CD4-positive, alpha-beta T cell (primary cell): ENCODE data around the gene CERKL. TPM values are rescaled to one million over a fixed set of nuclear protein-coding genes. Genes with fewer than 3 reads are reported as not detected.

ENCODE experiments used
- ATAC-seq: fragments of 200-7000 bp; cut with Tn5 transposase; one replicate; pipeline ENCODE4 v1.10.0; 2022; ENCODE audit warnings: mild to moderate bottlenecking; ENCODE audit not compliant: poor library complexity
- CTCF ChIA-PET: fragments of 350-600 bp; sonication (Branson Sonifier 250); formaldehyde crosslinking; loops from one replicate; lab custom pipeline; 2021; ENCODE audit warnings: antibody characterized with exemption, inconsistent platforms; lab: Charles Lee
- POLR2A ChIA-PET: fragments of 350-600 bp; sonication (Branson Sonifier 250); formaldehyde crosslinking; loops from one replicate; lab custom pipeline; 2021; ENCODE audit warnings: antibody characterized with exemption, inconsistent platforms; lab: Charles Lee
- DNase-seq, 14 experiments: peaks; one replicate each; pipeline ENCODE4 v3.0.0-alpha.2; 2013 to 2020; ENCODE audit warnings: mixed read lengths in 2 of 14
- H3K27ac ChIP-seq, 2 donors: one replicate each; pipeline versions ENCODE4 v1.5.1 to v1.7.0; 2013; ENCODE audit warnings: low read length in 2 of 2, low read depth in 1 of 2, mild to moderate bottlenecking in 1 of 2
- H3K27me3 ChIP-seq, 2 experiments: 1 replicate in 1 of 2; 2 replicates in 1 of 2; pipeline versions ENCODE4 v1.6.1 to v1.7.0; 2013; ENCODE audit warnings: low read length in 2 of 2, control low read depth in 1 of 2, mild to moderate bottlenecking in 1 of 2, moderate library complexity in 1 of 2; ENCODE audit not compliant: insufficient read depth in 2 of 2, control insufficient read depth in 1 of 2
- H3K36me3 ChIP-seq: one replicate; pipeline ENCODE4 v1.6.1; 2013; ENCODE audit warnings: low read length, control low read depth; ENCODE audit not compliant: insufficient read depth
- H3K4me1 ChIP-seq: one replicate; pipeline ENCODE4 v1.6.1; 2013; ENCODE audit warnings: low read length, control low read depth; ENCODE audit not compliant: insufficient read depth
- H3K4me3 ChIP-seq: one replicate; pipeline ENCODE4 v1.5.1; 2013; ENCODE audit warnings: mild to moderate bottlenecking, low read length, moderate library complexity
- H3K9me3 ChIP-seq, 2 experiments: 1 replicate in 1 of 2; 2 replicates in 1 of 2; pipeline versions ENCODE4 v1.6.1 to v1.7.0; 2013; ENCODE audit warnings: low read length in 2 of 2, mild to moderate bottlenecking in 2 of 2, control low read depth in 1 of 2, moderate library complexity in 1 of 2; ENCODE audit not compliant: control insufficient read depth in 1 of 2, insufficient read depth in 1 of 2
- H3K27ac Mint-ChIP-seq: one replicate; pipeline ENCODE4 v1.8.0; 2020; ENCODE audit warnings: mixed read lengths
- H3K27me3 Mint-ChIP-seq: one replicate; pipeline ENCODE4 v1.8.0; 2021; ENCODE audit warnings: mixed read lengths
- H3K36me3 Mint-ChIP-seq: one replicate; pipeline ENCODE4 v1.8.0; 2021; ENCODE audit warnings: low read depth, mixed read lengths
- H3K4me1 Mint-ChIP-seq: one replicate; pipeline ENCODE4 v1.8.0; 2021; ENCODE audit warnings: low read depth, mixed read lengths
- H3K4me3 Mint-ChIP-seq: one replicate; pipeline ENCODE4 v1.8.0; 2020; ENCODE audit warnings: mild to moderate bottlenecking, mixed read lengths
- H3K9me3 Mint-ChIP-seq: one replicate; pipeline ENCODE4 v1.8.0; 2020; ENCODE audit warnings: mixed read lengths
- CTCF ChIP-seq: fragments of 200-600 bp; IDR thresholded peaks from one replicate; pipeline ENCODE4 v1.8.0; 2022; ENCODE audit warnings: antibody characterized with exemption, mild to moderate bottlenecking
- intact Hi-C, 2 experiments: fragments of 100-400 bp; cut with DNase I in 1 of 2; cut with micrococcal nuclease in 1 of 2; formaldehyde crosslinking; loops; one replicate each; pipeline versions ENCODE4 v1.15.1 to v1.9.0; 2023 to 2025; cut with DNase I, micrococcal nuclease
- total RNA-seq, 174 experiments: library from RNA in 2 of 174; stranded (reverse) in 2 of 174; gene quantifications; one replicate each; pipeline ENCODE4 v1.2.3 and lab custom pipeline; 2021 to 2026

CERKL gene
- total RNA-seq, 2 experiments from 2014 or later, result not detected

- peak overlapping the region; percentile 77 for H3K27ac Mint-ChIP-seq
- no peak for TF ChIP-seq CTCF
- H3K27me3 Mint-ChIP-seq, result no peaks in the 10 kb centered on the region
- no peaks in the 10 kb centered on the region for H3K9me3 Mint-ChIP-seq
- no peak overlapping the region for H3K4me3 ChIP-seq
- CTCF ChIA-PET, result interaction anchor here (1.3 to 1.6 kb wide), 2 partner anchors 12 to 120 kb away, joined by 3 read pairs; no protein-coding TSS in a partner anchor
- no peaks in the 10 kb centered on the region for H3K27me3 ChIP-seq
- H3K4me1 Mint-ChIP-seq, result peaks cover 55% of the 10 kb centered on the region
- intact Hi-C loops, result no loop called here
- POLR2A ChIA-PET, result interaction anchor here (0.6 kb wide), 1 partner anchor 9 kb away, joined by 4 read pairs; no protein-coding TSS in a partner anchor
- peak overlapping the region in 1 of 2 donors; percentile 11 for H3K27ac ChIP-seq
- ATAC-seq (peak; percentile 55), DNase-seq (peak in 5 of 14 experiments; percentile 5 to 57 (median 24))
- H3K4me1 ChIP-seq, result peaks cover 19% of the 10 kb centered on the region
- no peaks in the 10 kb centered on the region for H3K9me3 ChIP-seq
- H3K36me3 ChIP-seq, result peaks cover 79% of the 10 kb centered on the region
- H3K36me3 Mint-ChIP-seq, result peaks cover 93% of the 10 kb centered on the region
- peak overlapping the region; percentile 12 for H3K4me3 Mint-ChIP-seq
Observed at GRCh38 chr2:181517685-181518301, 139.1 kb downstream of the CERKL start.

GRCh38 chr2:181516992-181517391 is 139.9 kb downstream of the CERKL start:
- CTCF ChIA-PET, result interaction anchor here (1.3 to 1.6 kb wide), 2 partner anchors 11 to 119 kb away, joined by 3 read pairs; no protein-coding TSS in a partner anchor
- H3K4me3 Mint-ChIP-seq, result no peak overlapping the region

GRCh38 chr2:181515719-181516118 is 141.2 kb downstream of the CERKL start:
- DNase-seq, result no peak
- H3K27me3 Mint-ChIP-seq, result no peaks in the 10 kb centered on the region
- peaks cover 94% of the 10 kb centered on the region for H3K36me3 Mint-ChIP-seq
- no peaks in the 10 kb centered on the region for H3K9me3 ChIP-seq
- ChIA-PET POLR2A (no interaction called here), CTCF (no interaction called here)
- peaks cover 81% of the 10 kb centered on the region for H3K36me3 ChIP-seq
- peaks cover 64% of the 10 kb centered on the region for H3K4me1 Mint-ChIP-seq
- no peaks in the 10 kb centered on the region for H3K27me3 ChIP-seq
- no peak for ATAC-seq
- TF ChIP-seq CTCF, result no peak
- peak overlapping the region; percentile 41 for H3K27ac Mint-ChIP-seq
- peaks cover 19% of the 10 kb centered on the region for H3K4me1 ChIP-seq
- intact Hi-C loops, result no loop called here
- H3K4me3 Mint-ChIP-seq, result no peak overlapping the region
- H3K27ac ChIP-seq, result no peak overlapping the region
- H3K9me3 Mint-ChIP-seq, result no peaks in the 10 kb centered on the region
- H3K4me3 ChIP-seq, result no peak overlapping the region

More at GRCh38 chr2:181516992-181517391, 139.9 kb downstream of the CERKL start:
- Mint-ChIP-seq H3K4me1 (peaks cover 63% of the 10 kb centered on the region), H3K27me3 (no peaks in the 10 kb centered on the region), H3K27ac (peak overlapping the region; percentile 77), H3K36me3 (peaks cover 93% of the 10 kb centered on the region), H3K9me3 (no peaks in the 10 kb centered on the region)
- no peak for TF ChIP-seq CTCF
- Histone ChIP-seq H3K36me3 (peaks cover 79% of the 10 kb centered on the region), H3K27me3 (no peaks in the 10 kb centered on the region), H3K4me1 (peaks cover 19% of the 10 kb centered on the region), H3K27ac (no peak overlapping the region), H3K9me3 (no peaks in the 10 kb centered on the region), H3K4me3 (no peak overlapping the region)
- intact Hi-C loops, result no loop called here
- no peak for ATAC-seq
- POLR2A ChIA-PET, result interaction anchor here (0.7 kb wide), 1 partner anchor 49 kb away, joined by 3 read pairs; no protein-coding TSS in a partner anchor
- DNase-seq, result no peak
